IPS-NIHi7 (cell line): ENCODE measurements around the gene TMIGD2.
"Not testable (repeated sequence)": the region's sequence is repeated elsewhere in the genome, so short reads cannot be mapped to it uniquely, and the experiment has no call there.

ENCODE experiments used
- DNase-seq: peaks from one replicate; pipeline ENCODE4 v3.0.0; 2012; ENCODE audit warnings: mixed read lengths; ENCODE audit errors: extremely low spot score

Gene TMIGD2

DNA sequence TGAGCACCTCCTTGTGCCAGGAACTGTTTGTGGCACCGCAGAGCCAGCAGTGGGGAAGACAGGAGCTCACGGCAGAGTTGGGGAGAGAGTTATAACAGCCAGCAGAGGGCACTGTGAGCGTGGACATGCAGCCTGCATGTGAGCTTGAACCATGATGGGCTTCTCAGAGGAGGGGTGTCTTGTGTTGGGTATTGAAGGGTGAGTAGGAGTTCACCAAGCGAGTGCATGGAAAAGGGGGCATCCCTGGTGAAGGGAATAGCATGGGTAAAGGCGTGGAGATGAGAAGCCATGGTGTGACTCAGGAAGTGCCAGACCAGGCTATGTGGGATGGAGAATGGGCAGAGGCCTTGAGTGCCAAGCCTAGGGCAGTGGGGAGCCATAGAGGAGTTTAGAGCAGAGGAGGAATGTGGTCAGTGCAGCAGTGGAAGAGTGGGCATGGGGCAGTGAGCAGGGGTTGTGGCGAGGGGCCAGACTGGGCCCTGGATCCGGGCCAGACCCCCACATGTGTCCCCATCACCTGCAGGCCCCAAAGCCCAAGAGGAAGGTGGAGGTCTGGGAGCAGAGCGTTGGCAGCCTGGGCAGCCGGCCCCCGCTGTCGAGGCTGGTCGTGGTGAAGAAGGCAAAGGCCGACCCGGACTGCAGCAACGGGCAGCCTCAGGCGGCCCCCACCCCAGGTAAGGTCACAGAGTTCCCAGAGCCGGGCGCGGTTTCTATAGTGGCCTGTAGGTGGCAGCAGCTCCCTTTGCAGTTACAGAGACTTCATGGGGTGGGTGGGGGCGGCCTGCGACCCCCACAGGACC lies 34.9 kb downstream of the TMIGD2 start:
- DNase-seq, result peak; percentile 90

DNA sequence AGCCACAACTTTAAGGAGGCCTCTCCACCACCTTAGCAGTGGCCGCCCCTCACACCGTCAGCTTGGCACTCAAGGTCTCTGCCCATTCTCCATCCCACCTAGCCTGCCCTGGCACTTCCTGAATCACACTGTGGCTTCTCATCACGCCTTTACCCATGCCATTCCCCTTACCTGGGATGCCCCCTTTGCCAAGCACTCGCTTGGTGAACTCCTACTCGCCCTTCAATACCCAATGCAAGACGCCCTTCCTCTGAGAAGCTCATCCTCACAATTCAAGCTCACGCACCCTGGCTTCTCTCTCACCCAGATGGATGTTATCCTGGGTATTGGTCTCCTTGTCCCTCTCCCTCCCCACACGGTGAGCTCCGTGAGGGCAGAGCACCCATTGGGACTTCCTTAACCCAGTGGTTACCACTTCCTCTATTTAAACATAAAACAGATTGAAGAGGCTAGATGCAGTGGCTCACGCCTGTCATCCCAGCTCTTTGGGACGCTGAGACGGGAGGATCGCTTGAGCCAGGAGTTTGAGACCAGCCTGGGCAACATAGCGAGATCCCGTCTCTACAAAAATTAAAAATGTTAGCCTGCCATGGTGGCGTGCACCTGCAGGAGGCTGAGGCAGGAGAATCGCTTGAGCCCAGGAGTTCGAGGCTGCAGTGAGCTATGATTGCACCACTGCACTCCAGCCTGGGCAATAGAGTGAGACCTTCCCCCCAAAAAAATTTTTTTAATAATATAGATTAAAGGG lies 35.8 kb downstream of the TMIGD2 start:
- DNase-seq, result no peak

DNA sequence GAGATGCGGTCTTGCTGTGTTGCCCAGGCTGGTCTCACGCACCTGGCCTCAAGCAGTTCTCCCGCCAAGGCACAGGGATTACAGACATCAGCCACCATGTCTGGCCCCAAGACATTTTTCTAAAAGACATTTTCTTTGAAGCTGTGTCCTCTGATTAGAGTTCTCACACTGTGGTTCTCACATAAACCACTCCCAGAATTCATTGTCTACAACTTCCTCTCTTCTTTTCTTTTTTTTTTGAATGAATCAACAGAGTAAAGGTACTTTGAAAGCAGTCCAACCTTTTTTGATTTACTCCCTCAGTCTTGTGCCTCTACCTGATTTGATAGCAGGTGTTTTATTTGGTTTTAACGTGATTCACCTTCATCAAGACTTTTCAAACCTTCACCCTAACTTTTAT lies 37.4 kb downstream of the TMIGD2 start:
- DNase-seq, result no peak

DNA sequence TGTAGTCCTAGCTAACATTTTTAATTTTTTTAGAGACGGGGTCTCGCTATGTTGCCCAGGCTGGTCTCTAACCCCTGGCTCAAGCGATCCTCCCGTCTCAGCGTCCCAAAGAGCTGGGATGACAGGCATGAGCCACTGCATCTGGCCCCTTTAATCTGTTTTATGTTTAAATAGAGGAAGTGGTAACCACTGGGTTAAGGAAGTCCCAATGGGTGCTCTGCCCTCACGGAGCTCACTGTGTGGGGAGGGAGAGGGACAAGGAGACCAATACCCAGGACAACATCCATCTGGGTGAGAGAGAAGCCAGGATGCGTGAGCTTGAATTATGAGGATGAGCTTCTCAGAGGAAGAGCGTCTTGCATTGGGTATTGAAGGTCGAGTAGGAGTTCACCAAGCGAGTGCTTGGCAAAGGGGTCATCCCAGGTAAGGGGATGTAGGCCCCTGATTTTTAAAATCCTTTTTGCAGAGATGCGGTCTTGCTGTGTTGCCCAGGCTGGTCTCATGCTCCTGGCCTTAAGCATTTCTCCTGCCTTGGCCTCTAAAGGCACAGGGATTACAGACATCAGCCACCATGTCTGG lies 41.5 kb downstream of the TMIGD2 start:
- DNase-seq, result no peak

DNA sequence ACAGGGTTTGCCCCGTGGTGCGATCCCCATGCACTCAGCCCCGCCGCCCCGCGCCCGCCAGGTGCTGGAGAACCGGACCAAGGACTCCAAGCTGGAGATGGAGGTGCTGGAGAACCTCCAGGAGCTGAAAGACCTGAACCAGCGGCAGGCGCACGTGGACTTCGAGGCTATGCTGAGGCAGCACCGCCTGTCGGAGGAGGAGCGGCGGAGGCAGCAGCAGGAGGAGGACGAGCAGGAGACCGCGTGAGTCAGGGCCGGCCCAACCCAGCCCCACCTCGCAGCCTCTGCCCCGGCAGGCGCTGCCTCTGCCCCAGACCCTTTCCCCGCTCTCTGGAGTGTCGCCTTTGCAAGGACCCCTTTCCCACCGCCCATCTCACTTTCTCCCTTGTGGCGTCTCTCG lies 44.0 kb downstream of the TMIGD2 start:
- no peak for DNase-seq

DNA sequence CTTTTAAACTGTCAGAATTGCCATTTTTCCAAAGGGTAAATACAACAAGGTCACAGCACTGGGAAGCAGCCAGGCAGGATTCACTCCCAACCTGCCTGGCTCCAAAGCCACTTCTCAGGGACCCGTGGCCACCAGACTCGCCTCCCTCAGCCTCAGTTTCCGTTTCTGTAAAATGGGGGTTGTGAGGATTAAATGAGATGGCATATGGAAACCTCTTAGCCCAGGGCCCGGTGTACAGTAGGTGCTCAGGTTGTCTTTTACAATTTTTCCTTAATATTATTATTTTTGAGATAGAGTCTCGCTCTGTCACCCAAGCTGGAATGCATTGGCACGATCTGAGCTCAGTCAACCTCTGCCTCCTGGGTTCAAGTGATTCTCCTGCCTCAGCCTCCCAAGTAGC lies 45.2 kb downstream of the TMIGD2 start:
- no peak for DNase-seq

DNA sequence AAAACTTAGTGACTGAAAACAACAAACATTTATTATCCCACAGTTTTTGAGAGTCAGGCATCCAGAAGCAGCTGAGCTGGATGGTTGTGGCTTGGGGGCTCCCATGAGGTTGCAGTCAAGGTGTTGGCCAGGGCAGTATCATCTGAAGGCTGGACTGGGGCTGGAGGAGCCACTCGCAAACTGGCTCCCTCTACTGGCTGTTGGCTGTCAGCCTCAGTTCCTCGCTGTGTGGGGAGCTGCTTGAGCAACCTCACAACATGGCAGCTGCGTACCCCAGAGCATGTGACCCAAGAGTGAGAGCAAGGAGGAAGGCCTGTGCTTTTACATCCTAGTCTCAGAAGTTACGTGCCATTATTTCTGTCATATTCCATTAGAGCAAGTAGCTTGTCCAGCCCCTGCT lies 45.6 kb downstream of the TMIGD2 start:
- peak; percentile 10 for DNase-seq

DNA sequence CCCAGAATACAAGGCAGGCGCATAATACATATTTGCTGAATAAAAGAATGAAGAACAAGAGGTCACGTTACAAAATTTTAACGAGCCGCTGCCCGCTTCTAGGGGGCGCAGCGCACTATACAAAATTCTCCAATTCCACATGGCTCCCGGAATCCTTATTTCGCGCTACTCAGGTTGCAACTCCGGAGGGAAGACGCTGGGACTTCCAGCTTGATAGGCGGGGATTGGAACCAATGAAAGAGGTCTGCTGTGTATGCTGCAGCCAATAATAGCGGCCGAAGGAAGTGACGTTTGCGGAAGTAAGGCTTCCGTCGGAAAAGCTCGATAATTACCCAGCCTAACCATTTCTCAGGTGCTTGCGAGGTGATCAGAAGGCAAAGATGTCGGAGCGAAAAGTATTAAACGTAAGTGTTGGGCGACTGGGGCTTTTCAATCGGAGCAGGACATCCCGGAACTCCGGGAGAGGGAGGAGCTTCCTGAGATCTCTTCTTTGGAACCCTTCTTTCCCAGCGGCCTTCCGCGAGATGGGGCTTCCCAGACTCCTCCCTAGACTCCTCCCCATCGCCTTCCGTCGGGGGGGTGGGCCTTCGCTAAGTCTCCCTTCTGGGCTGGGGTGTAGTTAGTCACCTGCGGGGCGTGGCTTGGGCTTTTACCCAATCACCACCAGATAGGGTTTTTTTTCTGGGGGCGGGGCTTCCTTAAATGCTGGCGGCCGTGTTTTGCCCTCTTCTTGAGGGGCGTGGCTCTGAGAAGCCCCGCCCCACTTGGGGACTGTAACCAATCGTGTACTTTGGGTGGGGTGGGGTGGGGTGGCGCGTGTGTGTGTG lies 55.2 kb downstream of the TMIGD2 start, which contains the start of gene YJU2:
Gene YJU2 (plus strand): TSS at position 314 of the 827 bp plus-strand sequence. CDS start 67 bp downstream, at position 381.
- DNase-seq, result peak; percentile 100

DNA sequence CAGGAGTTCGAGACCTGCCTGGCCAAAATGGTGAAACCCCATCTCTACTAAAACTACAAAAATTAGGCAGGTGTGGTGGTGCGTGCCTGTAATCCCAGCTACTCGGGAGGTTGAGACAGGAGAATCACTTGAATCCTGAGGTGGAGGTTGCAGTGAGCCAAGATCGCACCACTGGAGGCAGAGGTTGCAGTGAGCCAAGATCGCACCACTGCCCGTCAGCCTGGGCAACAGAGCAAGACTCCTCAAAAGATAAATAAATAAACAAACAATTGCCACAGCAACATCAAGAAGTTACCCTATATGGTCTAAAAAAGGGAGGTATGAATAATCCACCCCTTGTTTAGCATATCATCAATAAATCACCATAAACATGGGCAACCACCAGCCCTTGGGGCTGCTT lies 56.3 kb downstream of the TMIGD2 start:
- not testable (repeated sequence) for DNase-seq
